ENCODE measurements around the gene CCND3. TPM values are rescaled to one million over a fixed set of nuclear protein-coding genes. Genes with fewer than 3 reads are reported as not detected.
A peak's percentile ranks its signal among the peaks of the same experiment; 100 is the strongest.

CCND3 gene
- total RNA-seq, 2 donors from 2014 or later: 382 to 466 TPM

DNA sequence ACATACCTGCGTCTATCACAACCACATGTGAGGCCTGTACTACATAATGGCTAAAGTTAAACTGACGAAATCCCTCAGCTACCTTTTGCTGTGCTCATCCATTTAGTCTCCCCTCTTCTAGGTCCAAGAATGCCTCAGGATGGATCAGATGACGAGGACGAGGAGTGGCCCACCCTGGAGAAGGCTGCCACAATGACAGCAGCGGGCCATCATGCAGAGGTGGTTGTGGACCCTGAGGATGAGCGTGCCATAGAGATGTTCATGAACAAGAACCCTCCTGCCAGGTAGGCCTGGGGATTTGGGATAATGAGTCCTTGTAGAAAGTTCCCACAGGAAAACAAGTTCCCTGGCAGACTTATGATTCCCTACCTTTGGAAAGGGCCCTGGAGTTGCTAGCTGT, 14.4 kb downstream of the CCND3 start:
- no peak for ATAC-seq
- no peak for DNase-seq (ENCODE audit: low spot score)
- H3K36me3 Mint-ChIP-seq: peaks cover 38% of the 10 kb centered on the region
- H3K4me1 Mint-ChIP-seq (ENCODE audit: low read depth in 2 of 2): peaks cover 51 to 59% of the 10 kb centered on the region in 2 donors
- H3K27ac Mint-ChIP-seq: peak overlapping the region; percentile 40 to 66
- no peaks in the 10 kb centered on the region for H3K27me3 Mint-ChIP-seq
- H3K4me3 Mint-ChIP-seq: no peak overlapping the region
- no peaks in the 10 kb centered on the region for H3K9me3 Mint-ChIP-seq

DNA sequence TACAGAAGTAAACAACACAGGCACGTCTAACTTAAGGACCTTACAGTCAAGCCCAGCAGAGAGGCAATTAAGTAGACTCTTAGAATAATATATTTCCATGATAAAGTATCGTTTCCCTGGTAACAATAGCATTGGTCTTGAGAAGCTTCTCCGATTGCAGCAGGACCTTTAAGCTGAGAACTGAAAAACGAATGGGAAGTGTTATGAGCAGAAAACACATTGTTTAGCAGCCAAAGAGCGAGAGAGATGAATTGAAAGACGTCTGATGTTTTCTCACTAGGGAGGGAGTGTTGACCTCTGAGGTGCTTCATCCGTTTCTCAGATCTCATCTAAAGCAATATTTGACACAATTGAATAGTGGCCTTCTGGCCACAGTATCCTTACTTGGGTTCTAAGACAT, 19.5 kb downstream of the CCND3 start:
- Mint-ChIP-seq H3K27ac (peak overlapping the region; percentile 98), H3K9me3 (no peaks in the 10 kb centered on the region), H3K36me3 (peaks cover 22% of the 10 kb centered on the region), H3K27me3 (no peaks in the 10 kb centered on the region), H3K4me3 (peak overlapping the region; percentile 88), H3K4me1 (ENCODE audit: low read depth in 2 of 2) (peaks cover 46 to 62% of the 10 kb centered on the region in 2 donors)
- DNase-seq (ENCODE audit: low spot score): no peak
- ATAC-seq: no peak

DNA sequence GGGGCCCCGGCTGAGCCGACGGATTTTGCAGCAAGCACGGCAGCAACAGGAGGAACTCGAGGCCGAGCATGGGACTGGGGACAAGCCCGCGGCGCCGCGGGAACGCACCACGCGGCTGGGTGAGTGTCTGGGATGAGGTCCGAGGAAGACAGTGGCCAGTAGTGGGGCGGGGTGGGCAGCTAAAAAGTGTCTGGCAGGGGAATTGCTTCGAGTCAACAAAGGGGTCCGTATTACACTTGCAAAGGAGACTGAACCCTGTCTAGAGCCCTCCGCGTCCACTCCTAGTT, 20.0 kb downstream of the CCND3 start:
- ATAC-seq (peak; percentile 21 to 31), DNase-seq (ENCODE audit: low spot score) (no peak)
- peaks cover 22% of the 10 kb centered on the region for H3K36me3 Mint-ChIP-seq
- peak overlapping the region; percentile 88 for H3K4me3 Mint-ChIP-seq
- H3K4me1 Mint-ChIP-seq (ENCODE audit: low read depth in 2 of 2): peaks cover 45 to 62% of the 10 kb centered on the region in 2 donors
- H3K27me3 Mint-ChIP-seq: no peaks in the 10 kb centered on the region
- no peaks in the 10 kb centered on the region for H3K9me3 Mint-ChIP-seq
- peak overlapping the region; percentile 98 for H3K27ac Mint-ChIP-seq

DNA sequence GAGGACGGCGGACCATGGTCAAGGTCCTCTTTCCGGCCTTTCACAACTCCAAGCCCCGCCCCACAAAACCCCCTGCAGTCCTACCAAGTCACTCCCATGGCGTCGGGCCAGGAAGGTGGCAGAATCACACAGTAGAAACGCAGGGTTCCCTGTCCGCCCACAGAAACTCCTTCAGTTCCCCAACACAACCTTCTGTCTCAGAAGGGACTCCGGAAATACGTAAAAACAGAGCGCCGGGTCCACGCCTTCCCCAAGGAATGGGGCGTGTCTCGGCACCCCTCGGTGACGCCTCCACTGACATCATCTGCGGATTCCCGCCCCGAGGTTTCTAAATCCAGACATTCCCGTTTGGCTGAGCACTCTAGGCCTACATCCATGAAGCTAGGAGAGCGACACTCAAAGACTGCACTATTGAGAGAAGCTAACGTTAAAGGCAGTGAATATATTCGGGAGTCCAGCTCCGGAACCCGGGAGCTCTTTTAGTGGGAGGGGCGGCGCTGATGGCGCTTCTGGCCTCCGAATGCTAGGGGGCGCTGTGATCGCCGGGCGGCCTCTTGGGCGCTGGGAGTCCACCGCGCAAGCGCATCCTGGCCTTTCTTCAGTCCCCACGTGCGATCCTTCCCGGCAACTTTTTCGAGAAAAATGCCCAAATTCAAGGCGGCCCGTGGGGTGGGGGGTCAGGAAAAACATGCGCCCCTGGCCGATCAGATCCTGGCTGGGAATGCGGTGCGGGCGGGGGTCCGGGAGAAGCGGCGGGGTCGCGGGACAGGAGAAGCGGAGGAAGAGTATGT, 20.5 kb downstream of the CCND3 start, which contains the start of the genes BYSL and MED20:
Gene BYSL (plus strand): TSS at position 579 of the 791 bp plus-strand sequence. CDS start 64 bp downstream, at position 643.
Gene MED20 (minus strand): TSS at position 219 of the 791 bp plus-strand sequence. CDS start 121 bp downstream, at position 98.
- ATAC-seq (peak; percentile 94 to 96), DNase-seq (ENCODE audit: low spot score) (peak; percentile 96)
- Mint-ChIP-seq H3K4me1 (ENCODE audit: low read depth in 2 of 2) (peaks cover 47 to 61% of the 10 kb centered on the region in 2 donors), H3K4me3 (peak within 1 kb of the TSS; percentile 88), H3K9me3 (no peaks in the 10 kb centered on the region), H3K27me3 (no peaks in the 10 kb centered on the region), H3K36me3 (peaks cover 22% of the 10 kb centered on the region), H3K27ac (peak within 1 kb of the TSS; percentile 98)

DNA sequence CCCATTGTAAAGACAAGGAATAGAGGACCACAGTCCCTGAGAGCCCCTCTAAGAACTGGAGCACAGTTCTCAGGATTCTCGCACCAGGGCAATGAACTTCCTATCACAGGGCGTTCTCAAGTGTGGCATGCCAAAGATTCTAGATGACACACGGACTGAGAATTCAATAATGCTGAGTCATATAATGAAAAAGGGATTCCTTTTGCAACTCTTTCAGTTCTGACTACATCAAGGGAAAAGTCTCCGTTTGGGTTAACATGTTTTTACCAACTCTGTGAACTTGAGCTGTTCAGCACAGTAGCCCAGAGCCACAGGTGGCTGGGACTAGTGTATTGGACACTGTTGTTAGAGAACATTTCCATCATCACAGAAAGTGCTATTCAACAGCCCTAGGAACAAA, 24.1 kb downstream of the CCND3 start:
- Mint-ChIP-seq H3K36me3 (peaks cover 8% of the 10 kb centered on the region), H3K9me3 (no peaks in the 10 kb centered on the region), H3K4me1 (ENCODE audit: low read depth in 2 of 2) (peaks cover 34 to 41% of the 10 kb centered on the region in 2 donors), H3K4me3 (peak overlapping the region; percentile 61), H3K27me3 (no peaks in the 10 kb centered on the region), H3K27ac (peak overlapping the region; percentile 29 to 59)
- DNase-seq (ENCODE audit: low spot score): no peak
- peak in 1 of 2 donors; percentile 28 for ATAC-seq

DNA sequence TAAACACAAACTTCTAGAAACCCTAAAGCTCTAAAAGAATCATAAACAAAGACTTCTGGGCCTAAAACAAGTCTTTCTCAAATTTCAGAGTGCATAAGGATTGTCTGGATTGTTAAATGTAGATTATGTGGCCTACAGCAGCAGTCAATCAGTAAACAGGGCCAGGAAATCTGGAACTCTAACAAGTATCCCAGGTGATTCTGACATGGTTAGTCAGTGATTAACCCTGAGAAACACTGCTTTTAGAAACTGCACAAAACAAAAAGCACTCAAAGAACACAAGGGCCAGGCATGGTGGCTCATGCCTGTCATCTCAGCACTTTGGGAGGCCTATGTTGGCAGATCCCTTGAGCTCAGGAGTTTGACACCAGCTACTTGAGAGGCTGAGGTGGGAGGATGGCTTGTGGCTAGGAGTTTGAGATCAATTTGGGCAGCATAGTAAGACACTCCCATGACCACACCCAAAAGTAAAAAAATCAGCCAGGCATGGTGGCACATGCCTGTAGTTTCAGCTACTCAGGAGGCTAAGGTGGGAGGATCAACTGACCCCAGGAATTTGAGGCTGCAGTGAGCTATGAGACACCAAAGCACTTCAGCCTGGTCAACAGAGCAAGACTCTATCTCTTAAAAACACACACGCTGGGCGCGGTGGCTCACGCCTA, 26.6 kb downstream of the CCND3 start:
- no peak for ATAC-seq
- Mint-ChIP-seq H3K4me3 (no peak overlapping the region), H3K27me3 (no peaks in the 10 kb centered on the region), H3K27ac (no peak overlapping the region), H3K36me3 (peaks cover 6% of the 10 kb centered on the region), H3K4me1 (ENCODE audit: low read depth in 2 of 2) (peaks cover 23 to 25% of the 10 kb centered on the region in 2 donors), H3K9me3 (no peaks in the 10 kb centered on the region)
- DNase-seq (ENCODE audit: low spot score): no peak

DNA sequence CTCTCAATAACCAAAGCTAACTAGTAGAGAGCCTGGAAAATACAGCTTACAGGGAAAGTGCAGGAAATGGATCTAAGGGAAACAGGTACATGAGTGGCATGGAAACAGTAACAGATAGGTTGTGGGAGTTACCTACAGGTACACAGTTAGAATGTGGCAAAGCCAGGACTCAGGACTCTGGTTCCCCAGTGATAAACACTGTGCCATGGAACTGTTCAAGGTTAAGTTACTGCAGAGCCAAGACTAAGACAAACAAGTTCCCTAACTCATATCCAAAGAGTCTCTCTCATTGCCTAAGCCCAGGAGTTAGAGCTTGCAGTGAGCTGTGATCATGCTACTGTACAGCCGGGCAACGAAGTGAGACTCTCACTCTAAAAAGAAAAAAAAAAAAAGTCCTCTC, 27.3 kb downstream of the CCND3 start:
- no peaks in the 10 kb centered on the region for H3K9me3 Mint-ChIP-seq
- H3K36me3 Mint-ChIP-seq: peaks cover 6% of the 10 kb centered on the region

DNA sequence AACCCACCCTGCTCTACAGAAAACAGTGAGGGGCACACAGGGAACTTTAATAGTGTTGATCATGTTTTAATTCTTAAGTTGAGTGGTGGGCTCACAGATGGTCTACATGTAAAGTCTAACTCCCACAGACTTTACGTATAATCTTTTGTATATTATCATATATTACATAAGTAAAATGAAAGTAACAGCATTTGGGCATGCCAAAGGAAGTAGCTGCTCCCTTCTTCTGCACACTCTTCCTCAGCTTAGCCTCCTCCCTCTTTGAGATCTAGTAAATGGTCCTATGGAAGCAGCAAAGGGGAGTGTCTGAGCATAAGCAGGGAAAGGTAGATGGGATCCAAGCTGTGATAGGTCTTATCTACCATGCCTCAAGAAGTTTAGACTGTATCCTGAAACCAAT, 31.9 kb downstream of the CCND3 start:
- no peak overlapping the region for H3K4me3 Mint-ChIP-seq
- DNase-seq (ENCODE audit: low spot score): no peak
- no peaks in the 10 kb centered on the region for H3K9me3 Mint-ChIP-seq
- peak overlapping the region in 1 of 2 donors; percentile 59 for H3K27ac Mint-ChIP-seq
- H3K36me3 Mint-ChIP-seq: peaks cover 22% of the 10 kb centered on the region
- H3K4me1 Mint-ChIP-seq (ENCODE audit: low read depth in 2 of 2): peaks cover 16 to 25% of the 10 kb centered on the region in 2 donors
- ATAC-seq: no peak
- H3K27me3 Mint-ChIP-seq: no peaks in the 10 kb centered on the region

More for the DNA sequence above, 27.3 kb downstream of the CCND3 start:
- Mint-ChIP-seq H3K27me3 (no peaks in the 10 kb centered on the region), H3K4me3 (no peak overlapping the region), H3K4me1 (ENCODE audit: low read depth in 2 of 2) (peaks cover 23 to 27% of the 10 kb centered on the region in 2 donors), H3K27ac (no peak overlapping the region)
- no peak for ATAC-seq
- DNase-seq (ENCODE audit: low spot score): no peak

DNA sequence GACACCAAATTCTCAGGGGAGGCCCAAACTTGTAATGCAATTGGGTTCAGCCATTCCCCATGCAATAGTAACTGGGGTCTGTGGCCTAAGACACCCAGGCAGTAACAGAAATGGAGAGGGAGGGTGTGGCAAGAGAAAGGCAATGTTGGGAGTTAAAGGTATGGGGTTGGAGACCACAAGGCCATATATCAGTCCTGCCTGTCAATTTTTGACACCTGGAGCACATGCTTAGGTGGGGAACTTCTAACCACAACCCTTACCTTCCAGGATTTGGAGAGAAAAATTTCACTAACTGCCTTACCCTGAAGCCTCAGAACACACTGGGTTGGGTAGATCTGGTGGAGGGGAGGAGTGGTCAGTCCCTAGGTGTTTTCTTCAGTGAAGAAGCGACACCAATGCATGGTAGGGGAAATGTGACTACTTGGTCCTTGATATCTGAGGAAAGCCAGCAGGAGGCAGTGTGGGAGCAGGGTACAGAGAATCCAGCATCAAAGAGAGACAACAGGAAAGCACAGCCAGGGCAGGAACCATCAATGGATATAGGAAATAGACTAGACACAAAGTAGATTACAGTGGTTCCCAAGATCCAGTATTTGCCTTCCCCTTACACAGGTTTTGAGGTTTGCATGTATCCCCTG, 39.6 kb downstream of the CCND3 start:
- H3K4me1 Mint-ChIP-seq (ENCODE audit: low read depth in 2 of 2): peaks cover 14% of the 10 kb centered on the region in 2 donors

DNA sequence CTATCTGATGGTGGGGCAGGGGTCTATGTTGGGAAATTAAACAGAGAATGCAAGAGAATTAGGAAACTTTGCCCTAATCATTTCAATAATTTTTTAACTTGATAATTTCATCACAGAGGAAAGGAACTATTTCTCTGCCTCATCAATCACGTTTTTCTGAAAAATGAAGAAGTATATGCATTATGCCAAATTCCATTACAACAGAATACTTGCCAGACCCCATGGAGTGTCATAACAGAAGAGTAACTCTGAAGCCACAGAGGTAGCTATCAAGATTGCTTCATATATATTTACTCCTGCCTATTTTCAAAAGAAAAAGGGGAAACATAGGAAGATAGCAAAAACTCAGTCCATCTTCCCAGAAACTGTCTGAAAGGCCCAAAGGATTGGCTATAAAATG, 40.7 kb downstream of the CCND3 start:
- no peak for DNase-seq (ENCODE audit: low spot score)
- H3K9me3 Mint-ChIP-seq: no peaks in the 10 kb centered on the region
- no peak overlapping the region for H3K27ac Mint-ChIP-seq
- peaks cover 15 to 19% of the 10 kb centered on the region in 2 donors for H3K4me1 Mint-ChIP-seq (ENCODE audit: low read depth in 2 of 2)
- H3K4me3 Mint-ChIP-seq: no peak overlapping the region
- H3K36me3 Mint-ChIP-seq: no peaks in the 10 kb centered on the region
- H3K27me3 Mint-ChIP-seq: no peaks in the 10 kb centered on the region
- ATAC-seq: no peak

More for the DNA sequence above, 39.6 kb downstream of the CCND3 start:
- Mint-ChIP-seq H3K27me3 (no peaks in the 10 kb centered on the region), H3K36me3 (peaks cover 6% of the 10 kb centered on the region), H3K4me3 (no peak overlapping the region), H3K9me3 (no peaks in the 10 kb centered on the region), H3K27ac (peak overlapping the region in 1 of 2 donors; percentile 78)
- DNase-seq (ENCODE audit: low spot score) (no peak), ATAC-seq (peak in 1 of 2 donors; percentile 77)

DNA sequence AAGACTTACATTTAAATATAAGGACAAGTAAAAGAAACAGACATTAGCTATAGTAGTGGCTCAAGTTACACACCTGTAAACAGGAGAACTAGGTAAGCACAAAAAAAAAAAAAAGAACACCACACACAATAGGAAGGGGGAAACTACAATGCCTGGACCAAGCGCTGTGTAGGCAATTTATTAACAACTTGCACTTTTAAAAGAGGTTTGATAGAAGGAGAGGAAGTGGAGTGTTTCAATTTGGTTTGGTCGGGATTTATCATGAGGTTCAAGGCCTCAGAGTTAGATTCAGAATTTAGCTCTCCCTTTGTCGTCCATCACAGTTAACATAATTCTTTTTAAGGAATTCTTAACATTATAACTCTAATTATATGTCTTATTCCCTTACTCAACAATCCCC, 45.3 kb downstream of the CCND3 start:
- Mint-ChIP-seq H3K27ac (no peak overlapping the region), H3K4me3 (no peak overlapping the region), H3K36me3 (no peaks in the 10 kb centered on the region), H3K9me3 (no peaks in the 10 kb centered on the region), H3K27me3 (no peaks in the 10 kb centered on the region), H3K4me1 (ENCODE audit: low read depth in 2 of 2) (peaks cover 9 to 11% of the 10 kb centered on the region in 2 donors)
- no peak for ATAC-seq
- DNase-seq (ENCODE audit: low spot score): no peak

DNA sequence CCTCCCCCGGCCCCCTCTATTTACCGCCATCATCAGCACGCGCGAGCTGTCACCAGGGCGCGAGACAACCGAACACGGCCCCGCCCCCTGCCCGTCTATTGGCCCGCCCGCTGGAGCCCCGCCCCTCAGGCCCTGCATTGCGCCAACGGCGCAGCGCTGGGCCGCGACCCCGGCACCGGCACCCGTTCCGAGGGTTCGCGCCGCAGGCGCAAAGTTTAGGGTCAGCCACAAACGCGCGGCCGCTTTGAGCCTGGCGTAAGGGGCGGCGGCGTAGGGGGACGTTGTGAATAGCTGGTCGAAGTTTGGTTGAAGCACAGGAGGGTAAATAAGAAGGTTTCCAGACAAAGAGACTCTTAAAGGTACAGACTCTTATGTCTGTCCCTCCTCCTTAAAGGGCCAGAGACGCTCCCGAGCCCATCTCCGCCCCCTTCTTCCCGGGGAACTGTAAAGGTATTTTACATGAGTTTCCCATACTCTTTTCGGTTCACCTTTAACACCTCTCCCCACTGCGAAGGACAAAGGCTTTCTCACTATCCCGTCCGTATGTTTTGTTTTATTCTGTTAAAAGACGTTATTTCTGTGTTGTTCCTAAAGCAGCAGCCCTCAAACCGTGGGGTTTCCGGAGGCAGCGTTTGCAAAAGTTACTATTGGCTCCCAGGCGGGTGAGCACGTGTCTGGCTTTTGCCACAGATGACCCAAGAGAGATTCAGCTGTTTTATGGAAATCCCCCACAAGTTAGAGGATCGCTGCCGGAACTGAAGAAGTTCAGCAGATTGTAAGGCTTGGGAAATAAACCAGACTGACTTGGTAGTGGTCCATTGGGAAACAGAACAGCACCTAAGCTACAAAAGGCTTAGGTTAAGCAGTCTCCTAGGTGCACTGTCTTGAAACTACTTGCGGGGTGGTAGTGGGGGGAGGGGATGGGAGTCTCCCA, 46.0 kb downstream of the CCND3 start, which contains the start of gene USP49:
Gene USP49 (minus strand): TSS at position 76 of the 934 bp plus-strand sequence. CDS start 88,392 bp downstream, outside the sequence.
- DNase-seq (ENCODE audit: low spot score) (peak; percentile 92), ATAC-seq (peak; percentile 97 to 98)
- H3K27me3 Mint-ChIP-seq: no peaks in the 10 kb centered on the region
- H3K36me3 Mint-ChIP-seq: no peaks in the 10 kb centered on the region
- H3K4me1 Mint-ChIP-seq (ENCODE audit: low read depth in 2 of 2): peaks cover 9 to 11% of the 10 kb centered on the region in 2 donors
- H3K27ac Mint-ChIP-seq: no peak within 1 kb of the TSS
- no peaks in the 10 kb centered on the region for H3K9me3 Mint-ChIP-seq
- no peak within 1 kb of the TSS for H3K4me3 Mint-ChIP-seq

Data from natural killer cell treated with Interleukin-12 subunit alpha and Interleukin-12 subunit beta and Interleukin-15 and Interleukin-18, amount 100 ng/mL, for 72 hours (primary cell).